AG09309 (cell line): ENCODE data around the gene SERTAD3.
"Not testable (repeated sequence)": the region's sequence is repeated elsewhere in the genome, so short reads cannot be mapped to it uniquely, and the experiment has no call there.

Experiments
- DNase-seq: peaks from one replicate; pipeline ENCODE4 v3.0.0-alpha.2; 2010; ENCODE audit warnings: low read depth
- H3K4me3 ChIP-seq: 2 replicates; pipeline ENCODE4 v1.5.1; 2011; ENCODE audit warnings: mild to moderate bottlenecking, low read depth, low read length, moderate library complexity; ENCODE audit not compliant: control insufficient read depth
- TF ChIP-seq, protein P1 (sequence below): IDR thresholded peaks from 2 replicates; pipeline ENCODE4 v1.5.1; 2011; ENCODE audit warnings: mild to moderate bottlenecking, low read depth, low read length, inconsistent platforms; ENCODE audit not compliant: insufficient read depth, control insufficient read depth; ENCODE audit errors: missing control alignments

The SERTAD3 gene

DNA sequence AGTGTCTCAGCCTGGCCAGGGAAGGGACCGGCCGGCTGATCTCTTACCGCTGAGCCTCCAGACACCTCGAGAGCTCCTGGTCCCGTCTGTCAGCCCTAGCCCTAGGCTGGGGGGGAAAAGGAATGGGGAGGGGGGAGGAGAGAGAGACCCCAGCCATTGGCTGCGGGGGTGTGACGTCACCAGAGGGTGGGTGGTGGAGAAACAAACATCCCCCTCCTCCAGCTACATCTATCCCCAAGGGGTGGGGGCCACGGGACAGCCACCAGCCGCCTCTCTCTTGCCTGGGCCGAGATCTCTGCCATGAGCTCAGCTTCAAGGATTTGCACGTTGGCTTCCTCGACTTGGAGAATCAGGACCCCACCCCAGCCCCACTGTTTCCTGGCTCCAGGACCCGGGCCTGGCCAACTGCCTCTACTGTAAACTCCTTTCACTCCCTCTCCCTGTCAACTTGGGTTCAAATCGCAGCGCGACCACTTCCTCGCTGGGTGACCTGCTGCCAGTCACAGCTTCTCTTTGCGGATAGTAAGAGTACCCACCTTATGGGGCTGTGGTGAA lies 30.8 kb downstream of the SERTAD3 start, which contains the start of gene PRX:
TSS of gene PRX (minus strand) at position 88 of the 555 bp plus-strand sequence. CDS start 5,446 bp downstream, outside the sequence.
- TF ChIP-seq, protein P1, sequence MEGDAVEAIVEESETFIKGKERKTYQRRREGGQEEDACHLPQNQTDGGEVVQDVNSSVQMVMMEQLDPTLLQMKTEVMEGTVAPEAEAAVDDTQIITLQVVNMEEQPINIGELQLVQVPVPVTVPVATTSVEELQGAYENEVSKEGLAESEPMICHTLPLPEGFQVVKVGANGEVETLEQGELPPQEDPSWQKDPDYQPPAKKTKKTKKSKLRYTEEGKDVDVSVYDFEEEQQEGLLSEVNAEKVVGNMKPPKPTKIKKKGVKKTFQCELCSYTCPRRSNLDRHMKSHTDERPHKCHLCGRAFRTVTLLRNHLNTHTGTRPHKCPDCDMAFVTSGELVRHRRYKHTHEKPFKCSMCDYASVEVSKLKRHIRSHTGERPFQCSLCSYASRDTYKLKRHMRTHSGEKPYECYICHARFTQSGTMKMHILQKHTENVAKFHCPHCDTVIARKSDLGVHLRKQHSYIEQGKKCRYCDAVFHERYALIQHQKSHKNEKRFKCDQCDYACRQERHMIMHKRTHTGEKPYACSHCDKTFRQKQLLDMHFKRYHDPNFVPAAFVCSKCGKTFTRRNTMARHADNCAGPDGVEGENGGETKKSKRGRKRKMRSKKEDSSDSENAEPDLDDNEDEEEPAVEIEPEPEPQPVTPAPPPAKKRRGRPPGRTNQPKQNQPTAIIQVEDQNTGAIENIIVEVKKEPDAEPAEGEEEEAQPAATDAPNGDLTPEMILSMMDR = no peak
- DNase-seq = no peak
- H3K4me3 ChIP-seq = no peak within 1 kb of the TSS

- DNase-seq = no peak
- TF ChIP-seq, protein P1 = no peak
Observed at GRCh38 chr19:40412866-40413265, 31.3 kb downstream of the SERTAD3 start.

DNA sequence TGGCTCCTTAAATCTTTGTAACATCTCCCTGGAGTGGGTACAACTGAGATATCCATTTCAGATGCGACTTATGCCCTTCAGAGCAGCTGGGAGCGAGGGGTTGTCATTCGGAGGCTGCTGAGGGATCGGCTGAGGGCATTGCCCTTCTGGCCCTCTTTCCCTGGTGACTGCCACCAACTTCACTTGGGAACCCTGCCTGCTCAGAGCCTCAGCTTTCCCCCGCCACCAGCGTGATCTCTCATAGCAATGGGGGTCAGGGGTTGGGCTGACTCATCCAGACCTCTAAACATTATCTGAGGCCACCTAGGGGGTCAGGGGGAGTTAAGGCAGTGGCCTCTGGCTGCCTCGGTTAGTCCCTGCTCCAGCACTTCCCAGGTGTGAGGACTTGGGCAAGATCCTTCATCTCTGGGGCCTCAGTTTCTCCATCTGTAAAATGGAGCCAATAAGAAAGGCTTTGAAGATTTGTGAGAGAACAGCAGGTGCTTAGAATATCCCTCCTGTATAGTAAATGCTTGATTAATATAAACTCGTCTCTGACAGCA lies 32.1 kb downstream of the SERTAD3 start:
- TF ChIP-seq, protein P1 = no peak
- no peak for DNase-seq
- H3K4me3 ChIP-seq = no peak overlapping the region

More at GRCh38 chr19:40412866-40413265, 31.3 kb downstream of the SERTAD3 start:
- no peak overlapping the region for H3K4me3 ChIP-seq

- TF ChIP-seq, protein P1 = no peak
- DNase-seq = no peak
- H3K4me3 ChIP-seq = no peak overlapping the region
Observed at GRCh38 chr19:40411125-40411842, 32.9 kb downstream of the SERTAD3 start.

- no peak overlapping the region for H3K4me3 ChIP-seq
- no peak for DNase-seq
- TF ChIP-seq, protein P1 = no peak
Observed at GRCh38 chr19:40410030-40410389, 34.1 kb downstream of the SERTAD3 start.

GRCh38 chr19:40408598-40408925 lies 35.6 kb downstream of the SERTAD3 start:
- DNase-seq, H3K4me3 ChIP-seq: not testable (repeated sequence)
